LoVo (cell line): ENCODE data around the gene PPFIA2.

Experiments
- DNase-seq: peaks from one replicate; pipeline ENCODE4 v3.0.0-alpha.2; 2016; ENCODE audit warnings: low spot score

PPFIA2 gene

GRCh38 chr12:81546811-81547210 is 212.3 kb downstream of the PPFIA2 start:
- no peak for DNase-seq

GRCh38 chr12:81543621-81544139 is 215.5 kb downstream of the PPFIA2 start:
- no peak for DNase-seq

- no peak for DNase-seq
These were observed 216.8 kb downstream of the PPFIA2 start for GRCh38 chr12:81542065-81543010.

GRCh38 chr12:81541121-81541520 is 218.0 kb downstream of the PPFIA2 start:
- DNase-seq = no peak

GRCh38 chr12:81539279-81539678 is 219.9 kb downstream of the PPFIA2 start:
- no peak for DNase-seq

- no peak for DNase-seq
These were observed 226.1 kb downstream of the PPFIA2 start for GRCh38 chr12:81533054-81533453.

- no peak for DNase-seq
These were observed 228.8 kb downstream of the PPFIA2 start for GRCh38 chr12:81530352-81530751.

- peak; percentile 23 for DNase-seq
These were observed 238.8 kb downstream of the PPFIA2 start for GRCh38 chr12:81520064-81520945.

GRCh38 chr12:81518638-81519037 is 240.5 kb downstream of the PPFIA2 start:
- no peak for DNase-seq

- peak; percentile 25 for DNase-seq
These were observed 241.9 kb downstream of the PPFIA2 start for GRCh38 chr12:81517296-81517695.

- no peak for DNase-seq
These were observed 256.0 kb downstream of the PPFIA2 start for GRCh38 chr12:81502912-81503695.

GRCh38 chr12:81500788-81501187 is 258.4 kb downstream of the PPFIA2 start:
- DNase-seq = no peak

GRCh38 chr12:81499809-81500208 is 259.3 kb downstream of the PPFIA2 start:
- DNase-seq = no peak

- DNase-seq = no peak
These were observed 266.9 kb downstream of the PPFIA2 start for GRCh38 chr12:81492131-81492720.

- no peak for DNase-seq
These were observed 286.2 kb downstream of the PPFIA2 start for GRCh38 chr12:81472934-81473333.

- no peak for DNase-seq
These were observed 288.2 kb downstream of the PPFIA2 start for GRCh38 chr12:81470923-81471322.

- no peak for DNase-seq
These were observed 290.9 kb downstream of the PPFIA2 start for GRCh38 chr12:81468206-81468605.

GRCh38 chr12:81465876-81466275 is 293.3 kb downstream of the PPFIA2 start:
- DNase-seq = no peak

- no peak for DNase-seq
These were observed 294.0 kb downstream of the PPFIA2 start for GRCh38 chr12:81465191-81465590.

GRCh38 chr12:81461163-81461562 is 298.0 kb downstream of the PPFIA2 start:
- no peak for DNase-seq
